Liver (tissue), 9 donors: ENCODE measurements around the gene CHAT. TPM values are rescaled to one million over a fixed set of nuclear protein-coding genes. Genes with fewer than 3 reads are reported as not detected.

Experiments used
- DNase-seq: peaks from one replicate; pipeline ENCODE4 v3.0.0-alpha.2; 2017; ENCODE audit warnings: low spot score
- H3K27ac ChIP-seq, 2 donors: one replicate each; pipeline ENCODE4 v1.7.0; 2013; ENCODE audit warnings: inconsistent platforms in 2 of 2, low read length in 2 of 2, control low read depth in 1 of 2, low read depth in 1 of 2, mild to moderate bottlenecking in 1 of 2
- H3K27me3 ChIP-seq, 4 donors: one replicate each; pipeline versions ENCODE4 v1.6.1 to v1.7.0; 2013; ENCODE audit warnings: low read length in 3 of 4, inconsistent platforms in 1 of 4, mild to moderate bottlenecking in 1 of 4, moderate library complexity in 1 of 4; ENCODE audit not compliant: control insufficient read depth in 4 of 4, insufficient read depth in 4 of 4
- H3K36me3 ChIP-seq, 4 donors: one replicate each; pipeline versions ENCODE4 v1.6.1 to v1.7.0; 2013; ENCODE audit warnings: low read length in 3 of 4, mild to moderate bottlenecking in 3 of 4, low read depth in 1 of 4, moderate library complexity in 1 of 4; ENCODE audit not compliant: control insufficient read depth in 4 of 4, insufficient read depth in 3 of 4
- H3K4me1 ChIP-seq, 4 donors: one replicate each; pipeline versions ENCODE4 v1.6.1 to v1.7.0; 2013; ENCODE audit warnings: low read length in 3 of 4, mild to moderate bottlenecking in 3 of 4, moderate library complexity in 1 of 4; ENCODE audit not compliant: control insufficient read depth in 4 of 4, insufficient read depth in 4 of 4
- H3K4me3 ChIP-seq, 3 donors: one replicate each; pipeline versions ENCODE4 v1.6.1 to v1.7.0; 2013; ENCODE audit warnings: low read length in 3 of 3, control low read depth in 1 of 3, low read depth in 1 of 3, mild to moderate bottlenecking in 1 of 3
- H3K9ac ChIP-seq, 2 donors: one replicate each; pipeline ENCODE4 v1.7.0; 2013; ENCODE audit warnings: low read length in 2 of 2, mild to moderate bottlenecking in 2 of 2, moderate library complexity in 2 of 2, control low read depth in 1 of 2, low read depth in 1 of 2
- H3K9me3 ChIP-seq, 4 donors: one replicate each; pipeline versions ENCODE4 v1.6.1 to v1.7.0; 2013; ENCODE audit warnings: low read length in 3 of 4; ENCODE audit not compliant: control insufficient read depth in 4 of 4
- CTCF ChIP-seq: fragments of 150-350 bp; IDR thresholded peaks from 2 replicates; pipeline ENCODE4 v1.5.1; 2017; ENCODE audit warnings: improper control_type of control experiment, low read depth, low read length; ENCODE audit not compliant: missing input control
- EGR1 ChIP-seq, 2 donors: IDR thresholded peaks; 2 replicates each; pipeline ENCODE4 v1.6.1; 2016 to 2018; ENCODE audit warnings: antibody characterized with exemption in 2 of 2, low read depth in 2 of 2
- FOXA2 ChIP-seq: IDR thresholded peaks from 2 replicates; pipeline ENCODE4 v1.6.1; 2016; ENCODE audit warnings: antibody characterized with exemption
- HNF4A ChIP-seq, 2 donors: conservative IDR thresholded peaks; 2 replicates each; pipeline ENCODE4 v1.6.1; 2016; ENCODE audit warnings: antibody characterized with exemption in 2 of 2, mild to moderate bottlenecking in 2 of 2
- HNF4G ChIP-seq: IDR thresholded peaks from 2 replicates; pipeline ENCODE4 v1.6.1; 2016; ENCODE audit warnings: antibody characterized with exemption
- JUND ChIP-seq, 2 donors: IDR thresholded peaks; 2 replicates each; pipeline ENCODE4 v1.6.1; 2016; ENCODE audit warnings: antibody characterized with exemption in 2 of 2
- MAX ChIP-seq: IDR thresholded peaks from 2 replicates; pipeline ENCODE4 v1.6.1; 2016; ENCODE audit warnings: antibody characterized with exemption
- NR2F2 ChIP-seq: IDR thresholded peaks from 2 replicates; pipeline ENCODE4 v1.6.1; 2016; ENCODE audit warnings: antibody characterized with exemption
- RAD21 ChIP-seq, 2 donors: IDR thresholded peaks; 2 replicates each; pipeline ENCODE4 v1.6.1; 2016; ENCODE audit warnings: antibody characterized with exemption in 2 of 2, mild to moderate bottlenecking in 2 of 2
- REST ChIP-seq: IDR thresholded peaks from 2 replicates; pipeline ENCODE4 v1.6.1; 2016; ENCODE audit warnings: antibody characterized with exemption, mild to moderate bottlenecking
- RXRA ChIP-seq, 2 donors: IDR thresholded peaks; 2 replicates each; pipeline ENCODE4 v1.6.1; 2017 to 2018; ENCODE audit warnings: antibody characterized with exemption in 2 of 2, mild to moderate bottlenecking in 1 of 2
- SP1 ChIP-seq: IDR thresholded peaks from 2 replicates; pipeline ENCODE4 v1.6.1; 2018; ENCODE audit warnings: antibody characterized with exemption, mild to moderate bottlenecking
- TAF1 ChIP-seq: conservative IDR thresholded peaks from 2 replicates; pipeline ENCODE4 v1.6.1; 2016; ENCODE audit warnings: antibody characterized with exemption, mild to moderate bottlenecking
- YY1 ChIP-seq: IDR thresholded peaks from 2 replicates; pipeline ENCODE4 v1.6.1; 2016; ENCODE audit warnings: antibody characterized with exemption, mild to moderate bottlenecking
- ZBTB33 ChIP-seq: IDR thresholded peaks from 2 replicates; pipeline ENCODE4 v1.6.1; 2016; ENCODE audit warnings: antibody characterized with exemption
- WGBS: extraction: QIAGEN DNeasy Blood & Tissue Kit; methylation state at CpG from one replicate; pipeline ENCODE4 v1.1.7; 2013; 5-methylcytosine and 5-hydroxymethylcytosine counted together
- polyA plus RNA-seq, 2 donors: library from polyadenylated mRNA; stranded (reverse) in 1 of 2; unstranded in 1 of 2; fragments of 200-250 nt in 1 of 2; fragments of >200 nt in 1 of 2; fragmentation: Nextera tagmentation in 1 of 2; extraction: Ambion mirVana in 1 of 2; gene quantifications; one replicate each; pipeline versions ENCODE4 v1.2.1 to v1.2.3, GENCODE V29; 2013 to 2015
- total RNA-seq, 2 donors: library from RNA; depleted of rRNA; stranded (reverse); fragments of >200 nt; gene quantifications; one replicate each; pipeline ENCODE4 v1.2.3, GENCODE V29; 2014
- donor health status: healthy.
- donor health status: healthy.
- donor health status: healthy.
- donor health status: healthy.
- donor health status: healthy.

The CHAT gene
- total and polyA plus RNA-seq, 4 donors, result not detected

- TF ChIP-seq RXRA (IDR thresholded peaks at IDR 0.05) (no peak), MAX (no peak), RAD21 (IDR thresholded peaks at IDR 0.05) (no peak), YY1 (no peak)
- 12% methylated on average over 63 of the region's 63 CpGs for WGBS
- Histone ChIP-seq H3K9me3 (no peaks in the 10 kb centered on the region), H3K9ac (no peak overlapping the region), H3K4me3 (no peak overlapping the region), H3K27ac (no peak overlapping the region), H3K27me3 (peaks cover 12 to 22% (median 21%) of the 10 kb centered on the region in 4 donors), H3K36me3 (no peaks in the 10 kb centered on the region), H3K4me1 (peaks cover 3 to 14% (median 7%) of the 10 kb centered on the region in 4 donors)
- no peak for DNase-seq
Observed at GRCh38 chr10:49611166-49611815, 2.5 kb upstream of the CHAT start.

GRCh38 chr10:49611816-49612512 is 1.9 kb upstream of the CHAT start:
- Histone ChIP-seq H3K9me3 (no peaks in the 10 kb centered on the region), H3K9ac (no peak overlapping the region), H3K36me3 (no peaks in the 10 kb centered on the region), H3K27me3 (peaks cover 12 to 22% (median 21%) of the 10 kb centered on the region in 4 donors), H3K4me3 (no peak overlapping the region), H3K4me1 (peaks cover 3 to 14% (median 7%) of the 10 kb centered on the region in 4 donors), H3K27ac (no peak overlapping the region)
- DNase-seq, result no peak
- WGBS, result 16% methylated on average over 53 of the region's 53 CpGs
- TF ChIP-seq RXRA (IDR thresholded peaks at IDR 0.05) (no peak), HNF4A (conservative IDR thresholded peaks at IDR 0.05) (no peak)

GRCh38 chr10:49612513-49613164 is 1.2 kb upstream of the CHAT start:
- Histone ChIP-seq H3K36me3 (no peaks in the 10 kb centered on the region), H3K27me3 (peaks cover 10 to 22% (median 17%) of the 10 kb centered on the region in 4 donors), H3K9me3 (no peaks in the 10 kb centered on the region), H3K4me3 (no peak overlapping the region), H3K9ac (no peak overlapping the region), H3K4me1 (peaks cover 3 to 14% (median 7%) of the 10 kb centered on the region in 4 donors), H3K27ac (no peak overlapping the region)
- WGBS, result 8% methylated on average over 29 of the region's 29 CpGs
- TF ChIP-seq TAF1, result no peak
- TF ChIP-seq FOXA2, result no peak
- no peak for TF ChIP-seq YY1
- TF ChIP-seq EGR1 (IDR thresholded peaks at IDR 0.05; ENCODE audit: low read depth in 2 of 2), result no peak
- TF ChIP-seq CTCF, result no peak
- TF ChIP-seq HNF4G, result no peak
- TF ChIP-seq SP1, result no peak
- TF ChIP-seq HNF4A (conservative IDR thresholded peaks at IDR 0.05), result no peak
- TF ChIP-seq RAD21 (IDR thresholded peaks at IDR 0.05), result no peak
- TF ChIP-seq MAX, result no peak
- TF ChIP-seq NR2F2, result no peak
- no peak for TF ChIP-seq JUND (IDR thresholded peaks at IDR 0.05)
- TF ChIP-seq REST, result no peak
- no peak for TF ChIP-seq ZBTB33
- DNase-seq, result no peak
